Parathyroid adenoma (tissue), 2 donors: Measurements from ENCODE around the gene PROM1.

Source experiments
- H2AFZ ChIP-seq: fragments of 300-600 bp; sonication (generic); one replicate; pipeline ENCODE4 v1.7.0; 2017; ENCODE audit warnings: antibody characterized with exemption, mild to moderate bottlenecking
- H3K27ac ChIP-seq: fragments of 300-600 bp; sonication (generic); one replicate; pipeline ENCODE4 v1.7.0; 2017
- H3K27me3 ChIP-seq: fragments of 300-600 bp; sonication (generic); one replicate; pipeline ENCODE4 v1.7.0; 2017; ENCODE audit warnings: low read length; ENCODE audit not compliant: control insufficient read depth, insufficient read depth
- H3K36me3 ChIP-seq: fragments of 300-600 bp; sonication (generic); one replicate; pipeline ENCODE4 v1.7.0; 2017; ENCODE audit warnings: low read length; ENCODE audit not compliant: control insufficient read depth, insufficient read depth
- H3K4me1 ChIP-seq: fragments of 300-600 bp; sonication (generic); one replicate; pipeline ENCODE4 v1.7.0; 2017; ENCODE audit warnings: control low read depth
- H3K4me2 ChIP-seq: fragments of 300-600 bp; sonication (generic); one replicate; pipeline ENCODE4 v1.7.0; 2017; ENCODE audit warnings: low read length
- H3K4me3 ChIP-seq: fragments of 300-600 bp; sonication (generic); one replicate; pipeline ENCODE4 v1.7.0; 2017; ENCODE audit warnings: low read depth, low read length
- H3K79me2 ChIP-seq: fragments of 300-600 bp; sonication (generic); one replicate; pipeline ENCODE4 v1.7.0; 2017; ENCODE audit warnings: control low read depth
- H3K9ac ChIP-seq: fragments of 300-600 bp; sonication (generic); one replicate; pipeline ENCODE4 v1.7.0; 2017; ENCODE audit warnings: mild to moderate bottlenecking
- H3K9me3 ChIP-seq: fragments of 300-600 bp; sonication (generic); one replicate; pipeline ENCODE4 v1.7.0; 2017; ENCODE audit warnings: low read length; ENCODE audit not compliant: control insufficient read depth
- CTCF ChIP-seq: fragments of 300-600 bp; sonication (generic); IDR thresholded peaks from one replicate; pipeline ENCODE4 v1.7.0; 2017; ENCODE audit warnings: antibody characterized with exemption, mild to moderate bottlenecking
- donor health status: primary hyperparathyroidism.

PROM1 gene

GRCh38 chr4:16125571-16126445 is 42.0 kb upstream of the PROM1 start:
- Histone ChIP-seq H3K27me3 (no peaks in the 10 kb centered on the region), H3K36me3 (no peaks in the 10 kb centered on the region), H3K9ac (no peak overlapping the region), H3K4me2 (no peak overlapping the region), H3K9me3 (no peaks in the 10 kb centered on the region), H3K4me3 (no peak overlapping the region), H3K27ac (no peak overlapping the region), H2AFZ (no peak overlapping the region), H3K79me2 (no peaks in the 10 kb centered on the region), H3K4me1 (no peaks in the 10 kb centered on the region)
- no peak for TF ChIP-seq CTCF

GRCh38 chr4:16124232-16124631 is 40.4 kb upstream of the PROM1 start:
- no peak overlapping the region for H3K27ac ChIP-seq
- H3K4me3 ChIP-seq, result no peak overlapping the region
- H3K9ac ChIP-seq, result no peak overlapping the region
- no peak overlapping the region for H2AFZ ChIP-seq
- TF ChIP-seq CTCF, result no peak
- H3K4me2 ChIP-seq, result no peak overlapping the region
- no peaks in the 10 kb centered on the region for H3K27me3 ChIP-seq
- no peaks in the 10 kb centered on the region for H3K4me1 ChIP-seq
- H3K9me3 ChIP-seq, result no peaks in the 10 kb centered on the region
- H3K36me3 ChIP-seq, result no peaks in the 10 kb centered on the region
- H3K79me2 ChIP-seq, result no peaks in the 10 kb centered on the region

GRCh38 chr4:16123356-16124084 is 39.7 kb upstream of the PROM1 start:
- TF ChIP-seq CTCF, result no peak
- no peak overlapping the region for H2AFZ ChIP-seq
- no peaks in the 10 kb centered on the region for H3K9me3 ChIP-seq
- no peak overlapping the region for H3K4me3 ChIP-seq
- H3K9ac ChIP-seq, result no peak overlapping the region
- no peak overlapping the region for H3K4me2 ChIP-seq
- no peaks in the 10 kb centered on the region for H3K27me3 ChIP-seq
- no peaks in the 10 kb centered on the region for H3K4me1 ChIP-seq
- H3K36me3 ChIP-seq, result no peaks in the 10 kb centered on the region
- no peaks in the 10 kb centered on the region for H3K79me2 ChIP-seq
- H3K27ac ChIP-seq, result no peak overlapping the region

GRCh38 chr4:16122784-16123183 is 39.0 kb upstream of the PROM1 start:
- Histone ChIP-seq H3K79me2 (no peaks in the 10 kb centered on the region), H3K9me3 (no peaks in the 10 kb centered on the region), H3K4me2 (no peak overlapping the region), H3K36me3 (no peaks in the 10 kb centered on the region), H2AFZ (no peak overlapping the region), H3K27me3 (no peaks in the 10 kb centered on the region), H3K27ac (no peak overlapping the region), H3K4me1 (no peaks in the 10 kb centered on the region), H3K9ac (no peak overlapping the region), H3K4me3 (no peak overlapping the region)
- no peak for TF ChIP-seq CTCF
